GM18517 (cell line): ENCODE data around the gene KIF1B.
"Not testable (repeated sequence)": the region's sequence is repeated elsewhere in the genome, so short reads cannot be mapped to it uniquely, and the experiment has no call there.

Experiments
- ATAC-seq: cut with Tn5 transposase; IDR thresholded peaks from one replicate; pipeline ENCODE4 v1.9.1; 2021; ENCODE audit warnings: mild to moderate bottlenecking, moderate library complexity; ENCODE audit not compliant: unreplicated experiment

The KIF1B gene

DNA sequence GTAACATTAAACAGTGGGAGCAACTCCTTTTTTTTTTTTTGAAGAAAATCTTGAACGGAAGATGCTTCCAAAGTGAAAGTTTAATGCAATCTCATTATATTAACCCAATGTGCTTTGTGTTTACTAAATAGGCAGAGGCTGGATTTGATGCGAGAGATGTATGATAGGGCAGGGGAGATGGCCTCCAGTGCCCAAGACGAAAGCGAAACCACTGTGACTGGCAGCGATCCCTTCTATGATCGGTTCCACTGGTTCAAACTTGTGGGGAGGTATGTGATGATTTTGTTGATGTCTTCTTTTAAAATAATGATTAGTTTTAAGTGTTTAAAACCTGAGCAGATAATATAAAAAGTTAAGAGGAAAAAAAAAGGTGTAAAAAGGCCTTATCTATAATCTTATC lies 114.3 kb downstream of the KIF1B start:
- no peak for ATAC-seq

DNA sequence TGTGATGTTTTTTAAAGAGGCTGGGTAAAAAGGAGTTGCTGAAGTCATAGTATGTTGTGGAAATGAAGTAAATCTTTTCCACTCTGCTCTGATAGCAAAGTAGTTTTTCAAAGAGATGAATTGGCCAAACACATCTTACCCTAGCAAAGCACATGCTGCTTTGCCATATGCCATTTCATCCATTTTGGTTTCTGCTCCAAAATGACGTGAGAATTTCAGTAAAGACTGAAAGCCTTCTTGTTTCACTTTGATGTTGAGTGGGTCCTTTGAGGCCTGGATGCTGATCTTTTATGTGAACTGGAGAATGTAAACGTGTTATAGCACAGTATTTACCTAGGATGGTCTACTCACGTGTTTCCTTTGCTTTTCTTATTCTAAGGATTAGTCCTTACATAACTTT lies 115.2 kb downstream of the KIF1B start:
- ATAC-seq = no peak

DNA sequence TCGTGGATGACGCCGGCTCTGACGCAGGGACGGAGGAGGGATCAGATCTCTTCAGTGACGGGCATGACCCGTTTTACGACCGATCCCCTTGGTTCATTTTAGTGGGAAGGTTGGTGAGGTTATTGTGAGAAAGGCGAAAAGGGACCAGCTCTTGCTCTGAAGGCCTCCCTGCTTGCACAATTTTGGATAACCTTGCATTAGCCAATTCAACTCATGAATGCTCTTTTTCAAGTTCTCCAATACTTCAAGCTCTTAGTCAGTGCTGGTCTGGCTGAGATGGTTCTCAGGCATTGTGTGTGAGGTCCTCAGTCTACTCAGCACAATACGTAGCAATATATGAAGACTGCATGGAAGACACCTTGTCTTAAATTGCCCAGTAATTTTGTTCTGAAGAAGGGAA lies 115.9 kb downstream of the KIF1B start:
- ATAC-seq = no peak

DNA sequence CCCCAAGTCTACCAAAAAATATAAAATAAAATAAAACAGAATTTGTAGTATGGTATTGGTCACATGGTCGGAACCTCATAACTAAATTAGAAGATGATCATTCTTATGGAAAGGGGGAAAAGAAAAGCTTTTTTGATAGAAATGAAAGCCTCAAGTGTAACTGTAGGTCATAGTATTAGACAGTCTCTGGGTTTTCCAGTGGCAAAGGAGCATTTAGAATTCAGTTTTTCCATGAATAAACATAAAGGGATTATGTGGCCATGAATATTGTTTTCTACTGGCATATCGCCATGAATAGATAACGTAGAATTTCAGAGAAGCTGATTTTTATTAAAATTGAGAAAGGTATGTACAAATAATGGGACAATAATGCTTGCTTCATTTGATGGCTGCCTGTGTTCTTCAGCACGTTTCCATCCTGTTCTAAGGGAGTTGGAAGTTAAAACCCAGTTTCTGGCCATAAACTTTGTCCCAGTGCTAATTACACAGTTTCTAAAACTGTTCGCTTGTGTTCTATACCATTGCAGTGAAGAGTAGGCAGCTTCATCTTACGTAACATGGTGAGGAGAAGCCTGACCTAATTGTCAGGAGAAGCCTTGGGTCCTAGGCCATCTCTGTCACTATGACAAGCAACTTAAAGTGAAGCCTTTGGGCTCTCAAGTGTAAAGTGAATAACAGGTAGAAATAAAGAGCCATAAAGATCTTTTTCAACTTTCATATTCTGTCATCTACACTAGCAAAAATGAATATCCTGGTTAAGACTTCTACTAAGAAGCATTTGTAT lies 118.0 kb downstream of the KIF1B start:
- no peak for ATAC-seq

DNA sequence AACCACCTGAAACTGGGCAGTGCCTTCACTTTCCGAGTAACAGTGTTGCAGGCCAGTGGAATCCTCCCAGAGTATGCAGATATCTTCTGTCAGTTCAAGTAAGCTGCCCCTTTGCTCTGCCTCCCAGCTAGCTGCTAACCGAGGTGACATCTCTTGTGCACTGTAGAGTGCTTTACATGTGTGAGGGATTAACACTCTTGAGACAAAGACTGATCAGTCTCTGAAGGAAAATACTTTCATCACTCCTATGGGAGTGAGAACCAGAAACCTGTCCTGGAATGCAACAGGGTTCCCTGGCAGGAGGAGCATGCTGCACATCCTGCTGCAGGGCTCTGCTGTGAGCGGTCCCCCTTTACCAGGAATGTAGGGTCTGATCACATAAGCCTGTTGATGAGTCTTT lies 127.1 kb downstream of the KIF1B start:
- ATAC-seq = no peak

DNA sequence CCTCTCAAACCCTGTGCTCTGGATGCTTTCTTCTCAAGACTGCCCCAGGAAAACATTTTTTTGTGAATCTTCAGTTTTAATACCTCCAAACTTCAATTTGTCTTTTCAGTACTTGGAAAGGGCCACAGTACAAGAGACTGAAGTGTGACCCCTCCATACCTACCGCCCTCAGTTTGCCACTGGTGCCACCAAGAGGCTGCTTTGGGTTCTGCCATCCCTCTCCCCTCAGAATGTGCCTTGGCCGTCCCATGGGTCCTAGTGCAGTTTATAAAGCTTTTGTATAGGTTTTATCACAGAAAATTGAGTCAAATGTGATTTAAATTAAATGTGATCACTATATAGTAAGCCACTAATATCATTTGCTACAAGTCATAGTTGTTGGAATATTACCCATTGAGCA lies 127.7 kb downstream of the KIF1B start:
- ATAC-seq = no peak

DNA sequence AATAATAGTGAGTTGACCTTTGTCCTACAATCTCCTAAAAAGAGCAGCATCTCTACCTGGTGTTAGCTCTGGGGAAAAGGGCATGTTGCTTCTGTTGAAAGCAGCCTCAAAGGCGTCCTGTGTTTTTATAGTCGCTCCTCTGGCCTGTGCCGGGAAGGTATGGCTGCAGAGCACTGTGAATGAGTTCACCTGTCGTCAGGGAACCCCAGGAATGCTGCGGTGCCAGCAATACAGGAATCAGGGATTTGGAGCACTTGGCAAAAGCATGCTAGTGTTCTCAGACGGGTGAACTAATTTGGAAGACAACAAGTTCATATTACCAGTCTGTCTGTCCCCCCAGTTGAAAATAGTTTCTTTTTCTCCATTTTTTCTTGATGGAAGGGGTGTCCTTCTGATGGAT lies 128.2 kb downstream of the KIF1B start:
- no peak for ATAC-seq

DNA sequence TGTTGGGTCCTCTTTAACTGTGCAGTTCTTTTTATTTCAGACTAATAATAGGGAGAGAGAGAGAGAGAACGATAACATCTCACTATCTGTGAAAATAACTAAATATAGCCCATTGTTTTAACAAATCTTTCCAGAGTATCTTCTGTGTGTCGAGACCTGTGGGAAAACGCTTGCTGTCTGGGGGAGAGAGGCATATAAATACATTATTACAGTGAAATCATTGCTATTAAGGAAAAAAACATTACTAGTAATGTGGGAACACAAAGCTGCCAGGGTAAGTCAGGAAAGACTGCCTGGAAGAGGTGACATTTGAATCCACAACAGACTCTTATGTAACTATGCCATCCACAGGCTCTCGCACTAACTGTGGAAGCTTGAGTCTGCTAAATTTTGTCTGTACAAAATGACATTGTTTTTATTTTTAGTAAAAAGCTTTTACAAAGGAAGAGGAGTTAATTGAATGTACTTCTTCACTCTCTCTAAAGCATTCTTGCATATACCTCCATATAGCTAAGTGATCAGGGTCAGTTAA lies 128.7 kb downstream of the KIF1B start:
- ATAC-seq = no peak

DNA sequence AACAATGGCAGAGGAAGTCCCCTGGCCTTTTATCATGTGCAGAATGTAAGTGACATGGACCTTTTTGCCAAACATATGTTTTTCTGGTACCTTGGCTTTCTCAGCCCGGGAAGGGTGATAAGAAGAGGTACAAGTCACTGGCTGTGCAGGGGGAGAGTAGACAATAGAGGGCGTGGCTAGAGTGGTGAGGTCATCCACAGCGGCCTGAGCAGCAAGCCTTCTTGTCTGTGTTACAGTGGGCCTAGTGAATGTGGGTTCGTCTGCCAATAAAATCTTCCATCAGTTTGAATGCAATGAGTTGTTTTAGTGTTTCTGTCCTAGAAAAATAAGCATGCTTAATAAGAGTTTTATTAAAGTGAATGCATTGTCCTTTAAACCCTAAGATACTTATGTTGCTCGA lies 129.4 kb downstream of the KIF1B start:
- ATAC-seq = no peak

DNA sequence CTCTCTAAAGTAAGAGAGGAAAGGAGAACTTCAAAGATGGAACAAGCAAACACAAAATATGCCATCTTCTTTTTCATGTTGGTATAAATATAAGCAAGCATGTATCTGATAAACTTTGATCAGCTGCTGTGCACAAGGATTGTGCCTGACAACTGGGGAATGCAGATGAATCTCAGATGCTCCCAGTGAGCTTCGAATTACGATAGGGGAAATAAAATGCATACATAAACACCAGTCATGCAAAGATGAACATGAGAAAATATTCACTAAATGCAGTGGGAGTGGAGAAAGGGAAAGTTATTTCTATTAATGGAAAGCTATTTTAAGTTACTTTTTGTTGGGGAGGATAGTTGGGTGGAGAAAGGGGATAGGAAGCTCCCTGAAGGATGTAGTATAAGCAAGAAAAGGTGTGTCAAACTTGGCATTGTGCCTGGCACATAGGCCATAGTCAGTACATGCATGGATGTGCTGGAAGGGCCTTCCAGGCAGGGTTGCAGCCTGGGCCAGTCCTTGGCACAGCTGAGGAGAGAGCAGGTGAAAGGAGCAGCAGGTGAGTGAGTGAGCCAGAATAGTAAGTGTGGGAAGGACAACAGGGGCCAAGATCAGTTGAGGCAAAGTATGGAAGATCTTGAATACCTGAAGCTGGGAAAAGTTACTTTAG lies 130.7 kb downstream of the KIF1B start:
- ATAC-seq = no peak

DNA sequence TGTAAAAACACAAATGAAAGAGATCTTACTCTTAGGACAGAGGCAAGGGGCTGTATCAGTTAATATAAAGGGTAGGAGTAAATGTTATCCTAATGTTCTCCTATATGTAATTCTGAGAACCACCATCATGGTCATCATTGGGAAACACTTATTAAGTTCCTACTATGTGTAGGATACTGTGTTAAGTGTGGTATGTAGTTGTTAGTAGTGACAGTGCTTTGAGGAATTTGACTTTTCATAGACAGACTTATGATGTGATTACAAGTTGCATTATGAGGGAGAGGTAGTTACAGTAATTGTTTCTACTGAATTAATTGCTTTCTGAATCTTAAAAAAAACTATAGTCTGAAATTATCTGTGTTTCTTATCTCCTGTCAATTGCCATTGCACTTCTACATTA lies 136.7 kb downstream of the KIF1B start:
- ATAC-seq = no peak

DNA sequence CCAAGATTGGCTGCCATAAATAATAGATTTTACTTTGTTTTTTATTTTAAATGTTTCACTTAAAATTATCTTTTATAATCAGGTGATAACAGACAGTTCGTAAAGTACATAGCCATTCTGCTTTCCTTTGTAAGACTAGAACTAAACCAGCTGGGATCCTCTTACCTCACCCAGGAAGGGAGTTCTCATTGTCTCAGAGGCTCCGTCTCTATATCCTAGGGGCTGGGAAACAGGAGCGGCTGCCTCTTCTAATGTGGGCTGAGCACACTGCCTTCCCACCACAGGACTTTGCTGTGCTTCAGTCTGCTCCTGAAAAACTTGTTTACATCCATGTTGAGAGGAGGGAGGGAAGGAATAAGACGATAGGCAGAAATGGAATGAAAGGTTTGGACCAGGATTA lies 142.9 kb downstream of the KIF1B start:
- ATAC-seq = no peak

DNA sequence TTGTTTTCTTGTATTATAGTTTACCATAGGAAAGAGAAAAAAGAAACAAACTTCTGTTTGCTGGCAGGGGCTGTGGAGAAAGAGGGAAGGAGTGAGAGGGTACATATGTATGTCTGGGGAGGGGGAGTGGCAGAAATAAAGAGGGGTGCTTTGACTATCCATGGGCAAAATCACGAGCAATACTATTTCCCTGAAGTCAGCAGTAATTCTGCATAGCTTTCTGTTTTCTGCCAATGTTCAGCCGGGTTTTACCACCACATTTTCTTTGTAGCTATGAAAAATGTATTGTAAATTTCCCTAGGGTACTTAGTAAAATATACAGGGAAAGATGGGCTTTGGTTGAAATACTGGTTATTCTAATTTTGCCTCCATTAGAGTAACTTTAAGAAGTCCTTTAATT lies 143.3 kb downstream of the KIF1B start:
- no peak for ATAC-seq

DNA sequence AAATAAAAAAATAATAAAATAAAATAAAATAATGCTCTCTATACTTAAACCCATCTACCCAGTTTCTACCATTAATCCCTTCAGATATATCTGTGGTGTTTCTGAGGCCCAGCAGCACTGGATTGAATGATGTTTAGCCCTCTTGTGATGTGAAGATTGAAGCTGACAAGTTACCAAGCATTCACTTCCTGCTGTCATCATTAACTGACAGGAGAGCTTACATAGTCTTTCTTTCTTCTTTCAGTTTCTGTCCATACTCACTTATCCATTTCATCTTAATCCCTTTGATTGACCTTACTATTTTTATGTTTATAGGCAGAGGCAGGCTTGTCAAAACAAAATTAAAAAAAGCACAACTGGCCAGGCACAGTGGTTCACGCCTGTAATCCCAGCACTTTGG lies 149.7 kb downstream of the KIF1B start:
- no peak for ATAC-seq

DNA sequence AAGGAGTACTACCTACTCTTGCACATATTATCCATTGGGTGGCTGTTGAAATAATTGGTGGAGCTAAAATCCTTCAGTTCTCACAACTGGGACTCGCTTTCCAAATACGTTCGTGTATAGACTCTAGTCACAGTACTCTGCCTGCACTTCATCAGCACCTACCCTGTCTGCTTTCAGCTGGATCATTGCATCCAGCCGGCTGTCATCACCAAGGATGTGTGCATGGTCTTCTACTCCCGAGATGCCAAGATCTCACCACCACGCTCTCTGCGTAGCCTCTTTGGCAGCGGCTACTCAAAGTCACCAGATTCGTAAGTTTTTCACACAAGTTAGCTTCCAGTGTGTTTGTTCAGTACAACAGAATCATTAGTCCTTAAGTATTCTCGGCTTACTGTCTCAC lies 151.1 kb downstream of the KIF1B start:
- ATAC-seq = no peak

DNA sequence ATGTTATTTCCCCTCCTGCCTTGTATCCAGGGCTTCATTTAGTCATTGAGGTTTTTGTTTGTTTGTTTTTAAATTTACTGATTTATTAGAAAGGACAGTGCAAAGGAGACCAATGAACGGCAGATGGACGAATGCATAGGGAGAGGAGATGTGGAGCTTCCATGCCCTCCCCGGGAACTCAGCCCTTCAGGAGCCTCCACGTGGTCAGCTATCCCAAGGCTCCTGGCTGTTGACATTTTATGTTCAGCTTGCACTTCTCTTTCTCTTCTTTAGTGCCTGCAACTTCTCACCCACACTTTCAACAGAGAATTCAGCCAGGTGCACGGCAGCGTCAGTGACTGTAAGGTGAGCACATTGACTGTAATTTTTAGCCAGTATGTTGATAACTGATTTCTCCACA lies 157.8 kb downstream of the KIF1B start:
- ATAC-seq = no peak

DNA sequence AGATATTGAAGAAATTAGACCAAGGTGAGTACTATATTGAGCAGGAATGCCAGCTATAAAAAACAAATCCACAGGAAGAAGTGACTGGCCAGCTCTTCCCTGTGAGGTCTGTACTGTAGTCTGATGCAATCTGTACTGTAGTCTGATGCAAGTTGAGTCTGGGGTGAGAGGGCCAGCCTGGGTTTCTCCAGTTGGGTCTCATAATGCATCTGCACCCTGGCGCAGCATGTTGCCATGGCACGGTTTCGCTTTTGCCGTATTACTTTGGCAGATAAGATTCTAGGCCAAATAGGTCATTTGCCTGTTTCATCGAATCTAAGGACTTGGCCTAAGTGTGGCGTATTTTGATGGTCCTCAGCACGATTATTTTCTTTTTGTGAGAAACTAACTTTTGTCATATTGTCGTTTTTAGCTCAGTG lies 164.1 kb downstream of the KIF1B start:
- no peak for ATAC-seq

DNA sequence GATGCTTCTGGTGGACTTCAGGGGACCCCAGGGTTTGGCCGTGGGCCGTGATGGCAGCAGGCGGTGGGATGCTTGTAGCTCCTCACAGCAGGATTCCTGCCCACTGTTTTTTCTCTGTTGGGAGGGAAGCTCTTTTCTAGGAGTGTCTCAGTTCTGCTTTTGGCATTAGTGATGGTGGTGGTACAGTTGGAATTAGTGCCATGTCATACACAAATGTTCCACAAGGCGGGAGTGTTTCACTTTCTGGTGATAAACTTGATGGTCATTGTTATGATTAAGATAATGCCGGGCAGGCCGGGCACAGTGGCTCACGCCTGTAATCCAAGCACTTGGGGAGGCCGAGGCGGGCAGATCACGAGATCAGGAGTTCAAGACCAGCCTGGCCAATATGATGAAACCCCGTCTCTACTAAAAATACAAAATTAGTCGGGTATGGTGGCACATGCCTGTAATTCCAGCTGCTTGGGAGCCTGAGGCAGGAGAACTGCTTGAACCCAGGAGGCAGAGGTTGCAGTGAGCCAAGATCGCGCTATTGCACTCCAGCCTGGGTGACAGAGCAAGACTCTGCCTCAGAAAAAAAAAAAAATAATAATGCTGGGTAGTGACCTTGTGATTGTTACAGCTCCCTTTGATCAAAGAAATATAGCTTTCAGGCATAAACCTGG lies 167.1 kb downstream of the KIF1B start:
- ATAC-seq = not testable (repeated sequence)

DNA sequence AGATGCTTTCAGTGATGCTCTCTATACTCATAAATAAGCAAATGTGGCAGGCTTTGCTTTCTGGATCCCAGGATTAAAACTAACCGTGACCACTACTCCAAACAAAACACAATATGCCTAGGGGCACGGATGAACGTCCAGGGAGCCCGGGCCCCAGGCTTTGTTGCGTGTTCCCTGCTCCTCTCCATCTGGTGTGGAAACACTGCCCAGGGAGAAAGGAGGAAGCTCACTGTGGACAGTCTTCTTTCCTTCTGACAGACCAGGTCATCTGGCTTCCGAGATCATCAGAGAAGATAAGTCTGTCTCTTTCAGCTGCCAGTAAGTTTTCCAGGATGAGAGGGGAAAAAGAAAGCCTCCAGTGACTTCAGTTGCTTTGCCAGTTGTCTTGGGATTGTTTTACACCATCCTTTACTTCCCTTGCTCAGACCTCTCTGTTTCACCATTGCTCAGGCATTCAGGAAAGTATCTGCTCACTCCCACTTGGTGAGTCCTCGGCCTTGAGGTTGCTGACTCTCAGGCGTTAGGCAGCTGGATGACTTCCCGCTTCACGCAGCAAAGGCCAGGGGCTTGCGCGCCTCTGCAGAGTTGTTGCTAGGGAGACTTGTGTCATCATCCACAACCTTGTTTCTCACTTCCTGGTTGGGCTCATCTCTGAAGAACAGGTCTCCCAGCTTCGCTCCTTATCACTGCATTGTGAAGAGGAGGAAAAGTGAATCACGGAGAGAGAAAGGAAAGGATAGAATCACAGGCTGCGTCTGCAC lies 167.9 kb downstream of the KIF1B start:
- no peak for ATAC-seq

DNA sequence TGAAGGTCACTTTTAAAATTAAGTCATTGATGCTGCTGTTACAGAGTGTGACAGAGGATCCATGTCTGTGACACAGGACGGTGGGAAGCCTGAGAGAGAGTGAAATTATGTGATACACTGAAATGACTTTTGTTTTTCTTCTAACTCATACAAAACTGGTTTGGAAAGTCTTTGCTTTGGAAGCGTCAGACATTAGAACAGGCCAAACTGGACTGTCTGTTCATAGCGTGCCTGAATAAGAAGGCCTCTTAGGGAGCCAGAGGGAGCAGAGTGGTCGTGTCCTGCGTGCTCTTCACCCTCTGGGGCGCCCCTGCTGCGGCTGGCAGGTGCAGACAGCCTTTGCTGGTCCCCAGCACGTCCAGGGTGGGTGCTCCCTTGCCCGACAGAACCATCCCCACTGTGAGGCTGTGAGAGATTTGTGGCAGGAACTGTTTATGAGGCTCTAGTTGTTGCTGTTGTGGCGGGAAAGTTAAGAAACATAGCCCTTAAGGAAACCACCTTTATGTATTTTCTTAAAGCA lies 168.8 kb downstream of the KIF1B start:
- no peak for ATAC-seq

DNA sequence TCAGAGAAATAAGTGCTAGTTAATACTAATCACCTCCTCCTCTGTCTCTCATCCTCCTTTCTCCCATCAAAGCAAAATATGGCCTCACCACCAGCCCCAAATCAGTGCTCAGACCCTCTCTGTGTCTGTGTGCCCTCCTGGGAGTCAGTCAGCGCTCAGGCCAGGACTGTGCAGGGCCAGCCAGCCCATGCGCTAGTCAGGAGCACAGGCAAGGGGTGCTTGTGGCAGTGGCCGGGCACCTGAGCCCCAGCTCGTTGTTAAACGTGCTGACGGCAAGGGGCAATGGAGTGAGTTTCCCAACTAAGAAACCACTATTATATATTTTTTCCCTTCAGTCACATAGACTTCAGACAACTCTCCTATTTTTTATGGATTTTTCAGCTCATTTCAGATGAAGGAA lies 169.3 kb downstream of the KIF1B start:
- ATAC-seq = no peak
